ENCODE results near the gene OLFML1.

The OLFML1 gene

DNA sequence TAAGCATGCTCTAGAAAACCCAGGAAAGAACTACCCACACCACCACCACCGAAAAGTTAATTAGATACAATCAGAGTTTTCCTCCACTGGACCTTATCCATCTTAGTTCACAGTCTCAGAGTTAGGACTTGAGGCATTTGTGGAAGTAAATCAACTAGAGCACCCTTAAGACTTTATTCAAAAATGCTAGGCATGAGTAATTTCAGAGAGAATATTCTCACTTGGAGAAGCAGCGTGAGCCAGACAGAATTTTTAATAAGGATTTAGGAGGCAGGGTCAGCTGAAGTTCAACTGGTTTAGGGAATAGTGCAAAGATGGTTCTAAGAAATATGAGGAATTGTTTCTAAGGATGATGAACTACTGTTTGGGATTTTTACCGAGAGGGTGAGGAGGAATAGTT, 1.2 kb upstream of the OLFML1 start:
- no peak overlapping the region for H3K9ac ChIP-seq (ENCODE audit: low read length)
- H3F3A ChIP-seq (ENCODE audit: insufficient read depth) = no peaks in the 10 kb centered on the region
- H3K27ac ChIP-seq (ENCODE audit: low read depth, low read length) = no peak overlapping the region
- no peaks in the 10 kb centered on the region for H4K20me1 ChIP-seq (ENCODE audit: low read depth, low read length)
- H3K9me3 ChIP-seq (ENCODE audit: insufficient read depth, low read length) = no peaks in the 10 kb centered on the region
- TF ChIP-seq, protein P1, sequence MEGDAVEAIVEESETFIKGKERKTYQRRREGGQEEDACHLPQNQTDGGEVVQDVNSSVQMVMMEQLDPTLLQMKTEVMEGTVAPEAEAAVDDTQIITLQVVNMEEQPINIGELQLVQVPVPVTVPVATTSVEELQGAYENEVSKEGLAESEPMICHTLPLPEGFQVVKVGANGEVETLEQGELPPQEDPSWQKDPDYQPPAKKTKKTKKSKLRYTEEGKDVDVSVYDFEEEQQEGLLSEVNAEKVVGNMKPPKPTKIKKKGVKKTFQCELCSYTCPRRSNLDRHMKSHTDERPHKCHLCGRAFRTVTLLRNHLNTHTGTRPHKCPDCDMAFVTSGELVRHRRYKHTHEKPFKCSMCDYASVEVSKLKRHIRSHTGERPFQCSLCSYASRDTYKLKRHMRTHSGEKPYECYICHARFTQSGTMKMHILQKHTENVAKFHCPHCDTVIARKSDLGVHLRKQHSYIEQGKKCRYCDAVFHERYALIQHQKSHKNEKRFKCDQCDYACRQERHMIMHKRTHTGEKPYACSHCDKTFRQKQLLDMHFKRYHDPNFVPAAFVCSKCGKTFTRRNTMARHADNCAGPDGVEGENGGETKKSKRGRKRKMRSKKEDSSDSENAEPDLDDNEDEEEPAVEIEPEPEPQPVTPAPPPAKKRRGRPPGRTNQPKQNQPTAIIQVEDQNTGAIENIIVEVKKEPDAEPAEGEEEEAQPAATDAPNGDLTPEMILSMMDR (IDR thresholded peaks at IDR 0.05; ENCODE audit: insufficient read depth, low read length, poor library complexity, severe bottlenecking) = no peak
- TF ChIP-seq EZH2phosphoT487 (conservative IDR thresholded peaks at IDR 0.05; ENCODE audit: low read length) = no peak
- no peaks in the 10 kb centered on the region for H3K9me2 ChIP-seq (replicated peaks; ENCODE audit: insufficient read depth, low read length)
- H3K4me2 ChIP-seq (ENCODE audit: low read depth, low read length, poor library complexity, severe bottlenecking) = no peak overlapping the region
- no peaks in the 10 kb centered on the region for H3K36me3 ChIP-seq (ENCODE audit: low read length)
- H2AFZ ChIP-seq (ENCODE audit: low read depth, low read length, severe bottlenecking) = no peak overlapping the region
- no peaks in the 10 kb centered on the region for H3K27me3 ChIP-seq (ENCODE audit: low read length)
- H3K4me3 ChIP-seq (ENCODE audit: insufficient read depth, low read length, poor library complexity, severe bottlenecking) = no peak overlapping the region
- no peaks in the 10 kb centered on the region for H3K79me2 ChIP-seq (ENCODE audit: insufficient read depth, low read length)

- no peaks in the 10 kb centered on the region for H3K79me2 ChIP-seq (ENCODE audit: insufficient read depth, low read length)
- no peaks in the 10 kb centered on the region for H3K9me3 ChIP-seq (ENCODE audit: insufficient read depth, low read length)
- no peak overlapping the region for H3K4me2 ChIP-seq (ENCODE audit: low read depth, low read length, poor library complexity, severe bottlenecking)
- H4K20me1 ChIP-seq (ENCODE audit: low read depth, low read length) = no peaks in the 10 kb centered on the region
- H3F3A ChIP-seq (ENCODE audit: insufficient read depth) = no peaks in the 10 kb centered on the region
- TF ChIP-seq EZH2phosphoT487 (conservative IDR thresholded peaks at IDR 0.05; ENCODE audit: low read length) = no peak
- TF ChIP-seq, protein P1 (IDR thresholded peaks at IDR 0.05; ENCODE audit: insufficient read depth, low read length, poor library complexity, severe bottlenecking) = no peak
- H3K27ac ChIP-seq (ENCODE audit: low read depth, low read length) = no peak overlapping the region
- no peaks in the 10 kb centered on the region for H3K27me3 ChIP-seq (ENCODE audit: low read length)
- no peak overlapping the region for H3K4me3 ChIP-seq (ENCODE audit: insufficient read depth, low read length, poor library complexity, severe bottlenecking)
- no peak overlapping the region for H3K9ac ChIP-seq (ENCODE audit: low read length)
- H3K9me2 ChIP-seq (replicated peaks; ENCODE audit: insufficient read depth, low read length) = no peaks in the 10 kb centered on the region
- no peaks in the 10 kb centered on the region for H3K36me3 ChIP-seq (ENCODE audit: low read length)
- H2AFZ ChIP-seq (ENCODE audit: low read depth, low read length, severe bottlenecking) = no peak overlapping the region
Observed at GRCh38 chr11:7484645-7485044, 661 bp upstream of the OLFML1 start.

DNA sequence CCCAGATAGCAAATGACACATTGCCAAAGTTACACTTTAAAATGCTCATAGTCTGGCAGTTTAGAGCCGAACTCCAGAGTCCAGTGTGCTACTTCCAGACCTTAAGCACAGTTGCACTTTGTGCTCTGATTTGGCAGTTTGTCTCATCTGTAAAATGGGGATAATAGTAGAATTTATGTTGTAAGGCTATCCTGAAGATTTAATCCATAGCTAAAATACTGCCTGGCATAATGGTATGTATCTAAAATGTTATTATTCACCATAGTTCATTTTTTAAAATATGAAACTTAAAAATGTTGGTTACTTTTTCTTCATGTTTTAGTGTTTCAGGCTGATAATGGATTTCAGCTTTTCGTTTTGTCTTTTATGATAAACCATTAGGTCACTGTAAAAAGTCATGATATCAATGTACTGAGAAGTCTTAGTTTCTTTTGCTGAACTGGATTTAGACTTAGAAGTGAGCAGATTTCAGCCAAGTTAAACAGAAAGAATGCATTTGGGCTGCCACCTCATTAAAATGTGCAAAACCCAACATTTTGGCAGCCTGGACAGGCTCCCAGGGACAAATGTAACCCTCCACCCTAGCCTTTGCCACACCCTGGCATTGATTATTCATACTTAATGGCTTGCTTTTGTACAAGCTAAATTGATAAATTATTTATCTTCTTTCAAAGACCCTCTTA, 933 bp downstream of the OLFML1 start:
- Histone ChIP-seq H3K36me3 (ENCODE audit: low read length) (no peaks in the 10 kb centered on the region), H3K9me3 (ENCODE audit: insufficient read depth, low read length) (no peaks in the 10 kb centered on the region), H2AFZ (ENCODE audit: low read depth, low read length, severe bottlenecking) (no peak overlapping the region), H3K79me2 (ENCODE audit: insufficient read depth, low read length) (no peaks in the 10 kb centered on the region), H3K9ac (ENCODE audit: low read length) (no peak overlapping the region), H3K27ac (ENCODE audit: low read depth, low read length) (no peak overlapping the region), H4K20me1 (ENCODE audit: low read depth, low read length) (no peaks in the 10 kb centered on the region), H3K27me3 (ENCODE audit: low read length) (no peaks in the 10 kb centered on the region), H3K9me2 (replicated peaks; ENCODE audit: insufficient read depth, low read length) (no peaks in the 10 kb centered on the region), H3F3A (ENCODE audit: insufficient read depth) (no peaks in the 10 kb centered on the region), H3K4me3 (ENCODE audit: insufficient read depth, low read length, poor library complexity, severe bottlenecking) (no peak overlapping the region), H3K4me2 (ENCODE audit: low read depth, low read length, poor library complexity, severe bottlenecking) (no peak overlapping the region)
- no peak for TF ChIP-seq EZH2phosphoT487 (conservative IDR thresholded peaks at IDR 0.05; ENCODE audit: low read length)
- TF ChIP-seq, protein P1 (IDR thresholded peaks at IDR 0.05; ENCODE audit: insufficient read depth, low read length, poor library complexity, severe bottlenecking) = no peak
